GM19397 (cell line): ENCODE data around the gene MAGEH1.
"Not testable (repeated sequence)": the region's sequence is repeated elsewhere in the genome, so short reads cannot be mapped to it uniquely, and the experiment has no call there.

Source experiments
- ATAC-seq: cut with Tn5 transposase; IDR thresholded peaks from one replicate; pipeline ENCODE4 v1.9.1; 2021; ENCODE audit warnings: mild to moderate bottlenecking, moderate library complexity; ENCODE audit not compliant: unreplicated experiment

The MAGEH1 gene

GRCh38 chrX:55451990-55452832 is at the start of gene MAGEH1:
Gene MAGEH1, plus strand, starts transcription at chrX:55452127. Its CDS starts 248 bp downstream, at chrX:55452375.
- peak; percentile 98 for ATAC-seq

- not testable (repeated sequence) for ATAC-seq
Observed at GRCh38 chrX:55427079-55427478, 24.8 kb upstream of the MAGEH1 start.

GRCh38 chrX:55443468-55443867 is 8.5 kb upstream of the MAGEH1 start:
- ATAC-seq, result not testable (repeated sequence)

DNA sequence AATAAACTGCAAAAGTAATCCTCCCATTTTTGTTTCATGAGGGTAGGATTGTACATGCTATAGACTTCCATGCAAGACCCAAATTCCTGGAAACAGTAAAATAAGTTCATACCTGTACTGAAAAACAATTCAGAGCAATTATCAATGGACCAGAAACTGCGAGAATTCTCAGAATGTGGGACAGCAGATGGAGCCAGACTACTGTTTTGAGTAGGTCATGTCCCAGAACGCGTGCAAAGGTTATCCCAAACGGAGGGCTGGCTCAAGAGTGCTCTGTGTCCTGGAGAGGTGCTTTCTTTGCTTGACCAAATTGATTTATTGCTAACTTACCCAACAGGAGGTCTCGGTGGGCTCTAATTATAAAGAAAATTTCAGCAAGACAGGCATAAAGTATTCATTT is 1.7 kb upstream of the MAGEH1 start:
- ATAC-seq, result no peak

- ATAC-seq, result no peak
Observed at GRCh38 chrX:55451141-55451540, 786 bp upstream of the MAGEH1 start.

DNA sequence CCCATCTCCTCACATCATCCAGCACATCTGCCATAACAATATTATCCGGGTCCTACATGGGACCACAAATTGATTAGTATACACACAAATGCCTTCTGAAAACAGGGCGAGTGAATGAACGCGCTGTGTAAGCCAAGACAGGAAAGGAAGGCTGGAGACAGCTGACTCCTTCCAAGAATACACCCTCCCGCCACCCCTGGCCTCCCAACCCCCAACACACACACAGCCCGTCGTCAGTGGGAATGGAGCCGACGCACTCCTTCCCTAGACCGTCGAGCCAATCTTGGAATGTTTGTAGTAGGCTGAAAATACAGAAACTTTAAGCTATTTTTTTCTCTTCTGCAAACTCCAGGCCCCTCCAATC is 319 bp upstream of the MAGEH1 start:
- ATAC-seq, result peak; percentile 30

DNA sequence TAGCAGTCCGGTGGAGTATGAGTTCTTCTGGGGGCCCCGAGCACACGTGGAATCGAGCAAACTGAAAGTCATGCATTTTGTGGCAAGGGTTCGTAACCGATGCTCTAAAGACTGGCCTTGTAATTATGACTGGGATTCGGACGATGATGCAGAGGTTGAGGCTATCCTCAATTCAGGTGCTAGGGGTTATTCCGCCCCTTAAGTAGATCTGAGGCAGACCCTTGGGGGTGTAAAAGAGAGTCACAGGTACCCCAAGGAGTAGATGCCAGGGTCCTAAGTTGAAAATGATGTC is 852 bp downstream of the MAGEH1 start:
- ATAC-seq, result no peak

DNA sequence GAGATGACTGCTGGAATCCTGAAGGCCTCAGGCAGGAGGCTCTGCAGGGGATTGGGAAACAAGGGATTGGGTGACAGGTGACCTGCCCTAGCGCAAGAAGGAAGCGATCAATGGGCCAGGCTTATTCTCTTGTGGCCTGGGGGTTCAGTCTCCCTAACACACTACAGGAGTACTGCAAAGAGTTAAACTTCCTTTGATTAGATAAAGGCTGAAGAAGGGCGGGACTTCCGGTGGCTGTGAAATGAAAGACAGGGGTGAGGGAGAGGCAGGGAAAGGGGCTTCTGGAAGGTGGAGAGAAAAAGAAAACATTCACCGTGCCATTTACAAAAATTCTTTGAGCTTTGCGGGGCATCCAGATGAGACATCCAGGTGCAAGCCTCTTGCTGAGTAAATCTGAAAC is 3.8 kb downstream of the MAGEH1 start:
- not testable (repeated sequence) for ATAC-seq

GRCh38 chrX:55459426-55459825 is 7.5 kb downstream of the MAGEH1 start:
- not testable (repeated sequence) for ATAC-seq

DNA sequence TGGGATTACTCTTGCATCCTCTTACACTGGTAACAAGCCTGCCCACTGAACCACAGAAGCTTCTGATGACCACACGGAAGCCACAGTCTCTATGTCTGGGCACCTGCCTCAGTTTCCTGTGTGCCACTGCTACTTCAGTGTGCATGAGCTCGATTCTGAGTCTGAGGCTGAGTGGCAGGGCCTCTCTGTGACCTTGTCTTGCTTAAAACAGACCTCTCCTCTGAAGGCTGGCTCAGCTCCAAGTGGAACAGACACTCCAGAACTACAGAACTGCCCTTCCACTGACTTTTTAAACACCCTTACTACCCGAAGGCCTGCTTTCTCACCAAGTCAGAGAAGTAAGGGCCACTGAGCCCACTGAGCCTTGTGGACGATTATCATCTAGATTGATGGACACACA is 8.0 kb downstream of the MAGEH1 start:
- not testable (repeated sequence) for ATAC-seq

- ATAC-seq, result not testable (repeated sequence)
Observed at GRCh38 chrX:55464050-55464449, 12.1 kb downstream of the MAGEH1 start.

DNA sequence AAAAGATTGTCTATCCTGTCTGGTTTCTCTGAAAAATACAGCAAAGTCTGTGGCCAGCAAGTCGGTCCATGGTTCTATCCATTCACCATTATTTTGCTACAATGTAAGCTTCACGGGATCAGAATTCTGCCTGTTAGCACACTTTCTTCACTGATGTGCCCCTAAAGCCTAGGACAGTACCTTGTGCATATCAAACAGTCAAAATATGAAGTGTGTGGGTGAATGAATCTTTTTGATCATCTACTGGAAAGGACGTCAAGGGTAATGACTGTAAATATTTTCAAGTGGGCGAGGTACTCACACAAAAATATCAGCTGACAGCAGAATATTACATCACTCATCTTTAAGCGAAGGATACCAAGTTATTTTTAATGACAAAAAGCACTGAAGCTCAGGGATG is 13.2 kb downstream of the MAGEH1 start:
- ATAC-seq, result not testable (repeated sequence)

DNA sequence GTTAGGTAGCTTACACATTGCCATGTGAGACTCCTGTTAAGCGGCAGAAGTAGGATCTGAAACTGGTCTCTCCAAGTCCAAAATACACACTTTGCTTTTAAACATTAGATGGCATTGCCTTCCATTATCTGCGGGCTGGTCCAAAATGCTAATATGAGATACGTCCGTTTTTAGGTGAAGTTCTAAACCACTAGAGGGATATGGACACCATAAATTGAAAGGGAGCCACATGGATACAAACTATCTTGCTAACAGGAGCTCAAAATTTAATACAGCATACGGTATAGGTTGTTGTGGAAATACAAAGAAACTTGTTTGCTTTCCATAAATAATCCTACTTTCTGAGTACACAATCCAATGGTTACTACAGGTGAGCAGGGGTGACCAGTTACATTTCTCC is 13.9 kb downstream of the MAGEH1 start:
- ATAC-seq, result not testable (repeated sequence)

- not testable (repeated sequence) for ATAC-seq
Observed at GRCh38 chrX:55479956-55480355, 28.0 kb downstream of the MAGEH1 start.

DNA sequence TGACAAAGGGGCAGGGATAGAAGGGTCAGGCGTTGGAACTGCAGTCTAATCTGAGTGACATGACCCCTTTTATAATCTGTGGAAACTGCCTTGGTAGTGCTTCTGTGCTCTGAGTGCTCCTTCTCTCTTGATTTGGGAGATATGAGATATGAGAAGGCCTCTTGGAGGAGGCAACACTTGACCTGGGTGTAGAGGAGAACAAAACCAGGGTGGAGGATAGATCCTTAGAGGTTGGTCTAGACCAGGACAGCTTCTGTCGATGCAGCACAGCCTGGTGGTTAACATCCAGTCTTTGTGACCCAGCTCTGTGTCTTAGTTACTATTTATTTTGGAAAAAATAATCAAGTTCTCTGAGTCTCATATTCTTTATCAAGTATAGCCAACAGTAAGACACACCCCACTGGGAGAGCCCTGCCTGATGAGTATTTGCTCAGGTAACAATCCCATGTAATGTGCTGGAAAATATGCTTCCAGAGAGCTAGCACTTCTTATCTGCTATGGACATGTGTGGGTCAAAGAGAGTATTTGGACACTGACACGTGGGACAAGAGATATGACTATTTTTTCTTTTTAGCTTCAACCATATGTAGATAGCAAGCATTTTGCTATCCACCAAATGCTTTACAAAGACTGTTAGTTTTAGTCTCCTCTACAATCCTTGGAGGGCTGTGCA is 28.6 kb downstream of the MAGEH1 start:
- no peak for ATAC-seq

DNA sequence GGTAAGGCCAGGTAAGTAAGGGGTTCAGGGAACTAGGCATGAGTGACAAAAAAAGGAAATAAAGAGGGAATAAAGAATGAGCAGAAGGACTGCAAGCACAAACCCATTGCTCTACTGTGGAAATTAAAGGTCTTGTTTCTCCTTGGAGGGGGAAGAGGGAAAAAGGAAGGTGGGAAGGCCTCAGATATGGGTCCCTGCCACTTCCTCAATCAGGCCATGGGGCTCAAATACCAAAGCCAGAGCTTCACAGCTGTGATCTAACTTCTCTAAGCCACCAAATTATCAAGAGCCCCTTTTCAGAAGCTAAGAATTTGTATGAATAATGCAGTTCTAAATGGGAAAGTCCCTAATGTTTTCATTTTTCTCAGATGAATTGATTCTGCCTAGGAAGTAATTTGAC is 33.0 kb downstream of the MAGEH1 start:
- no peak for ATAC-seq

- ATAC-seq, result no peak
Observed at GRCh38 chrX:55486736-55487135, 34.8 kb downstream of the MAGEH1 start.

- ATAC-seq, result no peak
Observed at GRCh38 chrX:55487143-55487542, 35.2 kb downstream of the MAGEH1 start.

- ATAC-seq, result no peak
Observed at GRCh38 chrX:55488006-55488592, 36.2 kb downstream of the MAGEH1 start.

DNA sequence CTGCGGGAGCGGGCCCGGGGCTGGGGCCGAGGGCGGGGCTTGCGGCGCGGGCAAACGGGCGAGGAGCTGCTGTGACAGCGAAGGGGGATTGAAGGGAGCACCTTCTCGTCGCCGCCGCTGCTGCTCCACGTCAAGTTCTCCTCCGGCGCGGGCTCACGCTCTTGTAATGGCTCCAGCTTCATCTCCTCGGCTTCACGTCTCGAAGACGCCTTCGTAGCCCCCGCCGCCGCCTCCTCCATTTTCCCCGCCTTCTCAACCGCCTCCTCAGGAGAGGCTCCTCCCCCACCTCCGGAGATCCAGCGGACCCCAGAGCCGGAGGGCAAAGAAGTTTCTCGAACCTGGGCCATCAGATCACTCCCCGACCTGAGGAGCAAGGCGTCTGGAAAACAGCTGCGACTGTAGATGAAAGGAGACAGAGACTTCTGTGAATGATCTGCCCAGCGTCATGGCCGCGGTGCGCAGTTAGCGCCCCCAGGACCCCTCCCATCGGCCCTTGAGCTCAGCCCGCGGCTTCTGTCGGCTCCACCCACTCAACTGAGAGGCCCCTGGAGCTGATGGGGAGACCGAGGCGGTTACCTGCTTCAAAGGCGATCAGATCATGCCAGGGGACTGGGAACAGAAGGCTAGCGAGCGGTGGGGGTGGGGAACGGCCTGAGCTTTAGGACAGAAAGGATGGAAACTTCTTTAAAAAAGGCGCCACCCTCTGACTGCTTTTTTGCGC is 36.8 kb downstream of the MAGEH1 start:
- ATAC-seq, result peak; percentile 58

- ATAC-seq, result peak; percentile 64
Observed at GRCh38 chrX:55489314-55490009, 37.5 kb downstream of the MAGEH1 start, which contains the start of gene USP51. Gene USP51, minus strand, starts transcription at chrX:55489848. Its CDS starts 909 bp downstream, at chrX:55488939.
